Naive thymus-derived CD4-positive, alpha-beta T cell (primary cell): ENCODE measurements around the gene NOL4L. TPM values are rescaled to one million over a fixed set of nuclear protein-coding genes. Genes with fewer than 3 reads are reported as not detected.

ENCODE experiments used
- ATAC-seq: fragments of 150-1000 bp; cut with Tn5 transposase; 2 replicates; pipeline ENCODE4 v1.10.0; 2021; ENCODE audit warnings: mild to moderate bottlenecking, moderate library complexity
- CTCF ChIA-PET: fragments of 350-600 bp; sonication (Branson Sonifier 250); formaldehyde crosslinking; loops from one replicate; lab custom pipeline; 2021; ENCODE audit warnings: antibody characterized with exemption; lab: Charles Lee
- POLR2A ChIA-PET: fragments of 350-600 bp; sonication (Branson Sonifier 250); formaldehyde crosslinking; loops from one replicate; lab custom pipeline; 2021; ENCODE audit warnings: antibody characterized with exemption, inconsistent platforms; lab: Charles Lee
- DNase-seq, 9 donors: peaks; one replicate each; pipeline versions ENCODE4 v3.0.0 to v3.0.0-alpha.2; 2020 to 2022; ENCODE audit warnings: mixed read lengths in 1 of 9
- H3K27ac ChIP-seq: one replicate; pipeline ENCODE4 v1.7.0; 2013; ENCODE audit warnings: mild to moderate bottlenecking, low read depth, low read length, moderate library complexity
- H3K27me3 ChIP-seq, 2 donors: one replicate each; pipeline ENCODE4 v1.7.0; 2013; ENCODE audit warnings: low read length in 2 of 2, mild to moderate bottlenecking in 2 of 2, moderate library complexity in 2 of 2; ENCODE audit not compliant: control insufficient read depth in 2 of 2, insufficient read depth in 2 of 2
- H3K36me3 ChIP-seq, 3 experiments: 1 replicate in 2 of 3; 2 replicates in 1 of 3; pipeline ENCODE4 v1.7.0; 2013; ENCODE audit warnings: low read length in 3 of 3, mild to moderate bottlenecking in 3 of 3, moderate library complexity in 1 of 3; ENCODE audit not compliant: insufficient read depth in 3 of 3, control insufficient read depth in 2 of 3
- H3K4me1 ChIP-seq, 2 donors: one replicate each; pipeline ENCODE4 v1.7.0; 2013; ENCODE audit warnings: low read length in 2 of 2, mild to moderate bottlenecking in 2 of 2, moderate library complexity in 1 of 2; ENCODE audit not compliant: control insufficient read depth in 2 of 2, insufficient read depth in 2 of 2
- H3K4me3 ChIP-seq: 2 replicates; pipeline ENCODE4 v1.7.0; 2013; ENCODE audit warnings: mild to moderate bottlenecking, low read length
- H3K9me3 ChIP-seq, 3 experiments: 1 replicate in 2 of 3; 2 replicates in 1 of 3; pipeline ENCODE4 v1.7.0; 2013; ENCODE audit warnings: low read length in 3 of 3; ENCODE audit not compliant: control insufficient read depth in 2 of 3
- H3K27ac Mint-ChIP-seq, 9 donors: one replicate each; pipeline ENCODE4 v1.8.0; 2020 to 2022; ENCODE audit warnings: mixed read lengths in 9 of 9, mild to moderate bottlenecking in 8 of 9, moderate library complexity in 5 of 9, inconsistent platforms in 2 of 9
- H3K27me3 Mint-ChIP-seq, 5 donors: one replicate each; pipeline ENCODE4 v1.8.0; 2021 to 2022; ENCODE audit warnings: mixed read lengths in 5 of 5, mild to moderate bottlenecking in 1 of 5
- H3K36me3 Mint-ChIP-seq, 5 donors: one replicate each; pipeline ENCODE4 v1.8.0; 2020 to 2022; ENCODE audit warnings: mixed read lengths in 5 of 5, mild to moderate bottlenecking in 3 of 5, inconsistent platforms in 1 of 5
- H3K4me1 Mint-ChIP-seq, 7 donors: one replicate each; pipeline ENCODE4 v1.8.0; 2020 to 2022; ENCODE audit warnings: mixed read lengths in 7 of 7, mild to moderate bottlenecking in 3 of 7, inconsistent platforms in 1 of 7
- H3K4me3 Mint-ChIP-seq, 10 donors: one replicate each; pipeline ENCODE4 v1.8.0; 2020 to 2022; ENCODE audit warnings: mild to moderate bottlenecking in 10 of 10, mixed read lengths in 10 of 10, moderate library complexity in 6 of 10, inconsistent platforms in 2 of 10
- H3K9me3 Mint-ChIP-seq, 11 donors: one replicate each; pipeline ENCODE4 v1.8.0; 2020 to 2022; ENCODE audit warnings: mixed read lengths in 11 of 11, mild to moderate bottlenecking in 4 of 11, inconsistent platforms in 1 of 11, moderate library complexity in 1 of 11
- intact Hi-C, 2 donors: fragments of 100-400 bp; cut with micrococcal nuclease; formaldehyde crosslinking; loops; one replicate each; pipeline ENCODE4 v1.15.1; 2023
- polyA plus RNA-seq, 2 donors: library from polyadenylated mRNA; unstranded; fragments of 300-500 nt; fragmentation: Illumina TruSeq; gene quantifications; one replicate each; pipeline ENCODE4 v1.2.3, GENCODE V29; 2021
- total RNA-seq, 6 experiments: library from RNA in 5 of 6; stranded (reverse) in 5 of 6; gene quantifications; 1 replicate in 5 of 6; 2 replicates in 1 of 6; pipeline ENCODE4 v1.2.3 and lab custom pipeline; 2021 to 2026

NOL4L gene
- total and polyA plus RNA-seq, 7 experiments from 2014 or later = 17.3 to 81.9 (median 62.7) TPM

GRCh38 chr20:32622585-32623468, 37.7 kb upstream of the NOL4L start:
- Histone ChIP-seq H3K4me3 (no peak overlapping the region), H3K36me3 (no peaks in the 10 kb centered on the region), H3K9me3 (no peaks in the 10 kb centered on the region), H3K4me1 (peaks cover 0 to 8% of the 10 kb centered on the region in 2 donors), H3K27ac (no peak overlapping the region), H3K27me3 (no peaks in the 10 kb centered on the region)
- ChIA-PET CTCF (no interaction called here), POLR2A (interaction anchor here (0.9 kb wide), 1 partner anchor 83 kb away, joined by 3 read pairs; no protein-coding TSS in a partner anchor)
- Mint-ChIP-seq H3K27me3 (peaks cover 0 to 2% (median 0%) of the 10 kb centered on the region in 5 donors), H3K9me3 (no peaks in the 10 kb centered on the region), H3K36me3 (no peaks in the 10 kb centered on the region), H3K4me3 (no peak overlapping the region), H3K27ac (peak overlapping the region in 1 of 9 donors; percentile 32), H3K4me1 (peaks cover 0 to 11% (median 6%) of the 10 kb centered on the region in 7 donors)
- intact Hi-C loops = loop anchor here in 1 of 2 donors (5.0 kb wide), 1 partner anchor 41 kb away; no protein-coding TSS in a partner anchor
- DNase-seq (no peak), ATAC-seq (no peak)

GRCh38 chr20:32621891-32622584, 36.9 kb upstream of the NOL4L start:
- DNase-seq (no peak), ATAC-seq (no peak)
- Mint-ChIP-seq H3K36me3 (no peaks in the 10 kb centered on the region), H3K27me3 (peaks cover 0 to 2% (median 0%) of the 10 kb centered on the region in 5 donors), H3K9me3 (no peaks in the 10 kb centered on the region), H3K27ac (peak overlapping the region in 2 of 9 donors; percentile 1 to 6), H3K4me1 (peaks cover 0 to 7% (median 3%) of the 10 kb centered on the region in 7 donors), H3K4me3 (no peak overlapping the region)
- no peak overlapping the region for H3K4me3 ChIP-seq
- peaks cover 0 to 8% of the 10 kb centered on the region in 2 donors for H3K4me1 ChIP-seq
- intact Hi-C loops = loop anchor here in 1 of 2 donors (5.0 kb wide), 1 partner anchor 40 kb away; no protein-coding TSS in a partner anchor
- H3K9me3 ChIP-seq = no peaks in the 10 kb centered on the region
- no peaks in the 10 kb centered on the region for H3K36me3 ChIP-seq
- CTCF ChIA-PET = no interaction called here
- POLR2A ChIA-PET = interaction anchor here (0.9 kb wide), 1 partner anchor 82 kb away, joined by 3 read pairs; no protein-coding TSS in a partner anchor
- no peak overlapping the region for H3K27ac ChIP-seq
- no peaks in the 10 kb centered on the region for H3K27me3 ChIP-seq

- peak overlapping the region in 5 of 9 donors; percentile 1 to 75 (median 18) for H3K27ac Mint-ChIP-seq
- POLR2A ChIA-PET = no interaction called here
- H3K9me3 ChIP-seq = no peaks in the 10 kb centered on the region
- no peak overlapping the region for H3K4me3 Mint-ChIP-seq
- H3K9me3 Mint-ChIP-seq = no peaks in the 10 kb centered on the region
- CTCF ChIA-PET = no interaction called here
- ATAC-seq (no peak), DNase-seq (peak in 1 of 9 donors; percentile 22)
- H3K4me1 Mint-ChIP-seq = peaks cover 4 to 14% (median 9%) of the 10 kb centered on the region in 7 donors
- no peaks in the 10 kb centered on the region for H3K27me3 ChIP-seq
- intact Hi-C loops = loop anchor here in 1 of 2 donors (5.0 kb wide), 1 partner anchor 39 kb away; no protein-coding TSS in a partner anchor
- no peaks in the 10 kb centered on the region for H3K36me3 Mint-ChIP-seq
- peaks cover 0 to 2% (median 0%) of the 10 kb centered on the region in 5 donors for H3K27me3 Mint-ChIP-seq
- H3K36me3 ChIP-seq = no peaks in the 10 kb centered on the region
- H3K4me1 ChIP-seq = peaks cover 0 to 3% of the 10 kb centered on the region in 2 donors
- H3K27ac ChIP-seq = no peak overlapping the region
- H3K4me3 ChIP-seq = no peak overlapping the region
These were observed 36.1 kb upstream of the NOL4L start for GRCh38 chr20:32621071-32621890.

- H3K27ac ChIP-seq = no peak overlapping the region
- Mint-ChIP-seq H3K4me1 (peaks cover 6 to 24% (median 20%) of the 10 kb centered on the region in 7 donors), H3K27me3 (peaks cover 0 to 4% (median 0%) of the 10 kb centered on the region in 5 donors), H3K4me3 (no peak overlapping the region), H3K9me3 (no peaks in the 10 kb centered on the region), H3K27ac (peak overlapping the region in 1 of 9 donors; percentile 54), H3K36me3 (no peaks in the 10 kb centered on the region)
- peaks cover 0 to 6% of the 10 kb centered on the region in 2 donors for H3K4me1 ChIP-seq
- CTCF ChIA-PET = no interaction called here
- no peaks in the 10 kb centered on the region for H3K9me3 ChIP-seq
- DNase-seq (no peak), ATAC-seq (no peak)
- no peaks in the 10 kb centered on the region for H3K36me3 ChIP-seq
- POLR2A ChIA-PET = no interaction called here
- H3K27me3 ChIP-seq = no peaks in the 10 kb centered on the region
- intact Hi-C loops = no loop called here
- H3K4me3 ChIP-seq = no peak overlapping the region
These were observed 34.5 kb upstream of the NOL4L start for GRCh38 chr20:32619586-32619985.

GRCh38 chr20:32614772-32615171, 29.6 kb upstream of the NOL4L start:
- DNase-seq = no peak
- peak overlapping the region in 2 of 9 donors; percentile 30 to 42 for H3K27ac Mint-ChIP-seq
- ChIA-PET CTCF (interaction anchor here (0.6 kb wide), 1 partner anchor 16 kb away, joined by 3 read pairs; no protein-coding TSS in a partner anchor), POLR2A (interaction anchor here (0.6 kb wide), 1 partner anchor 92 kb away, joined by 3 read pairs; no protein-coding TSS in a partner anchor)
- Histone ChIP-seq H3K4me3 (no peak overlapping the region), H3K4me1 (peaks cover 0 to 12% of the 10 kb centered on the region in 2 donors), H3K9me3 (no peaks in the 10 kb centered on the region), H3K36me3 (no peaks in the 10 kb centered on the region), H3K27ac (no peak overlapping the region), H3K27me3 (no peaks in the 10 kb centered on the region)
- peaks cover 0 to 12% (median 0%) of the 10 kb centered on the region in 5 donors for H3K27me3 Mint-ChIP-seq
- ATAC-seq = no peak
- intact Hi-C loops = no loop called here
- H3K9me3 Mint-ChIP-seq = peaks cover 0 to 10% (median 0%) of the 10 kb centered on the region in 11 donors
- peaks cover 6 to 41% (median 35%) of the 10 kb centered on the region in 7 donors for H3K4me1 Mint-ChIP-seq
- peaks cover 0 to 2% (median 0%) of the 10 kb centered on the region in 5 donors for H3K36me3 Mint-ChIP-seq
- H3K4me3 Mint-ChIP-seq = no peak overlapping the region
